NOMO-1 (cell line): Measurements from ENCODE around the gene TARDBP.
"Not testable (repeated sequence)": the region's sequence is repeated elsewhere in the genome, so short reads cannot be mapped to it uniquely, and the experiment has no call there.

Source experiments
- DNase-seq, 2 experiments: peaks; one replicate each; lab custom pipeline; 2025; ENCODE audit not compliant: unreplicated experiment in 2 of 2; lab: John Stamatoyannopoulos, UW

TARDBP gene

DNA sequence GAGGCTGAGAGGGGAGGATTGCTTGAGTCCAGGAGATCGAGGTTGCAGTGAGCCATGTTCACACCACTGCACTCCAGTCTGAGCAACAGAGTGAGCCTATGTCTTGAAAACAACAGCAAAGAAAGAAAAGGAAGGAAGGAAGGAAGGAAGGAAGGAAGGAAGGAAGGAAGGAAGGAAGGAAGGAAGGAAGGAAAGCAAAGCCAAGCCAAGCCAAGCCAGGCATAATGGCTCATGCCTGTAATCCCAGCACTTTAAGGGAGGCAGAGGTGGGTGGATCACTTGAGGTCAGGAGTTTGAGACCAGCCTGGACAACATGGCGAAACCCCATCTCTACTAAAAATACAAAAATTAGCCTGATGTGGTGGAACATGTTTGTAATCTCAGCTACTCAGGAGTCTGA, 20.4 kb upstream of the TARDBP start:
- DNase-seq: not testable (repeated sequence)

DNA sequence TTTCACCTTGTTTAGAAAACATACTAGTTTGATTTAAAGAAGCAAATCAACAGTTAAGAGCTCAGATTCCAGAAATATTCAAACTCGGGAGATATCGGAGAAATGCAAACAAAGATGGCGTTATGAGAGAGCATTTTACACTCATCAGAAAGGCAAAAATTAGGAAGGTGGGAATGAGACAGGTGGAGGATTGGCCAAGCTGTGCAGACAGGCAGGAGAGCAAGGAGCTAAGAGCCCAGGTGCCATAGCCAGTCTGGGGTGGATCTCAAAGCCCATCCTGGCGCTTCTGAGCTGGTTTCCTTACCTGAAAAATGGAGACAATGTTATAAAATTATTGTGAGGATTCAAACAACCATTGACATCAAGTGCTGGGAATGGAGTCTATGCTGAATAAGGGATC, 19.6 kb upstream of the TARDBP start:
- DNase-seq: no peak

- no peak for DNase-seq
Observed at GRCh38 chr1:10996100-10996499, 16.4 kb upstream of the TARDBP start.

GRCh38 chr1:11000526-11000925, 11.9 kb upstream of the TARDBP start:
- DNase-seq: no peak

DNA sequence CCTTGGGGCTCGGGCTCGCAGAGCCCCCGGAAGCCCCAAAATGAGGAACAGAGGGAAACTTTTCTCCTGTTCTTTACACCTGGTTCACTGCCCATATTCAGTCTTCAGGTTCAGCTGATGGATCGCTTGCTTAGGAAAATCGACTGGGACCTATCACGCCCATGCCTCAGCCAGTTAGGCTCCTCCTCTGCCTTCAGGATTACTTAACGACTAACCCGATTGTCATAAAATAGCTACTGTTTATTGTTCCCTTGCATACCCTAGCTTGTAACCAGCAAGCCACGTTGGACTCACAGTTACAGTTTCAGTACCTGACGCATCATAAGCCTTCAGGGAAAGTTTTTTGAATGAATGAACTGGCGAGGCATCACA, 692 bp downstream of the TARDBP start:
- no peak for DNase-seq

- DNase-seq: not testable (repeated sequence)
Observed at GRCh38 chr1:11019358-11019757, 6.9 kb downstream of the TARDBP start.

DNA sequence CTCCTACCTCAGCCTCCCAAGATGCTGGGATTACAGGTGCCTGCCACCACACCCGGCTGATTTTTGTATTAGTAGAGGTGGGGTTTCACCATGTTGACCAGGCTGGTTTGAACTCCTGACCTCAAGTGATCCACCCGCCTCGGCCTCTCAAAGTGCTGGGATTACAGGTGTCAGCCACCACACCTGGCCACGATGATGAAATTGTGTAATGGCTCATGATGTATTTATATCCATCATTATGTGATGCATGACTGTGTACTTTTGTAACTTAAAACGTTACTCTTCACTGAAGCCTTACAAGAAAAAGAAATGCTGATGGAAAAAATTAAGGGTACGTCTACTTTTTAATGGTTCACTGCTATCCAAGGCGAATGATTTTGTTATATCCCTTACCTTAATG, 7.5 kb downstream of the TARDBP start:
- no peak for DNase-seq

DNA sequence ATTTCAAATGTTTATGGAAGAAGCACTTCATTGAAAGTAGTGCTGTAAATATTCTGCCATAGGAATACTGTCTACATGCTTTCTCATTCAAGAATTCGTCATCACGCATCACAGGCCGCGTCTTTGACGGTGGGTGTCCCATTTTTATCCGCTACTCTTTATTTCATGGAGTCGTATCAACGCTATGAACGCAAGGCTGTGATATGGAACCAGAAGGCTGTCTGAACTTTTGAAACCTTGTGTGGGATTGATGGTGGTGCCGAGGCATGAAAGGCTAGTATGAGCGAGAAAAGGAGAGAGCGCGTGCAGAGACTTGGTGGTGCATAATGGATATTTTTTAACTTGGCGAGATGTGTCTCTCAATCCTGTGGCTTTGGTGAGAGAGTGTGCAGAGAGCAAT, 10.7 kb downstream of the TARDBP start:
- DNase-seq: no peak

DNA sequence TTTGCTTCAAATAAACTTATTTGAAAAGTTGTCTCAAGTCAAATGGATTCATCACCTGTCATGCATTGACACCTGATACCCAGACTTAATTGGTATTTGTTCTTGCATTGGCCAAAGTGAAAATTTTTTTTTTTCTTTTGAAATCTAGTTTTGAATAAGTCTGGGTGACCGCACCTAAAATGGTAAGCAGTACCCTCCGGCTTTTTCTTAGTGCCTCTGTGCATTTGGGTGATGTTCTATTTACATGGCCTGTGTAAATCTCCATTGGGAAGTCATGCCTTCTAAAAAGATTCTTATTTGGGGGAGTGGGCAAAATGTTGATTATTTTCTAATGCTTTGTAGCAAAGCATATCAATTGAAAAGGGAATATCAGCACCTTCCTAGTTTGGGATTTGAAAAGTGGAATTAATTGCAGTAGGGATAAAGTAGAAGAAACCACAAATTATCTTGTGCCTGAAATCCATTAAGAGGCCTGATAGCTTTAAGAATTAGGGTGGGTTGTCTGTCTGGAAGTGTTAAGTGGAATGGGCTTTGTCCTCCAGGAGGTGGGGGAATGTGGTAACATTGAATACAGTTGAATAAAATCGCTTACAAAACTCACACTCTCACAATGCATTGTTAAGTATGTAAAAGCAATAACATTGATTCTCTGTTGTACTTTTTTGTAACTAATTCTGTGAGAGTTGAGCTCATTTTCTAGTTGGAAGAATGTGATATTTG, 11.9 kb downstream of the TARDBP start:
- DNase-seq: no peak

GRCh38 chr1:11024874-11025203, 12.4 kb downstream of the TARDBP start:
- DNase-seq: no peak

DNA sequence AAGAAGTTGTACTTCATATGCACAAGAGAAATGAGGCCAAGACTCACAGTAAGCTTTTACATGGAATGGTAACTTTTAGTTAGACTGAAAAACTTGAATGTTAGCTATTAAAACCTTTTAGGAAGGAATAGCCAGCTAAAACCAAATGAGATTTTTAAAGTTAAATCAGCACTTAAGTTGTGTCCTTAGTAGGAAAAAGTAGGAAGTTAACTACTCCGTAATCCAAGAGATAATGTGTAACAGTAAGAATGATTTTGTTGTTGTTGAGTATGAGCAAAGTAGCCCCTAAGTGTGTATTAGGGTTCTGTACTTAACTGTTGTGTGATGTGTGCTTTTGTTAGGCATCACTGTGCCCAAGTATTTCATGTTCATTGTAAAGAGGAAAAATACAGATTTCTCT, 13.2 kb downstream of the TARDBP start:
- no peak for DNase-seq

DNA sequence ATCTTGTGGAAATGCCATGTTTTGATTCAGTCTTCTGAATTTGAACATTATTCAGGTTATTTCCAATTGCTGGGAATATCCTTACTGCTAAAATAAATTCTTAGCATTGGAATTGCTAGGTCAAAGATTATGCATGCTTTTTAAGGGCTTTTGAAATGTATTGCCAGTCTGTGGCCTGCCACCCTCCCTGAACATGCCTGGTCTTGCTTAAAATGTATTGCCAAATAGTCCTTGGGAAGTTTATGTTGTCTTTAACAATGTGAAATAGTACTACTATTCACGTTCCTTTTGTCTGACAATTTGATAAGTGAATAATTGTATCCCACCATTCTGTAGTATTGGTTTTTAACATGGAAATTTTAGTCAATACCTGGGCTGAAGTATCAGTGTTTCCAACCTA, 13.6 kb downstream of the TARDBP start:
- DNase-seq: no peak

DNA sequence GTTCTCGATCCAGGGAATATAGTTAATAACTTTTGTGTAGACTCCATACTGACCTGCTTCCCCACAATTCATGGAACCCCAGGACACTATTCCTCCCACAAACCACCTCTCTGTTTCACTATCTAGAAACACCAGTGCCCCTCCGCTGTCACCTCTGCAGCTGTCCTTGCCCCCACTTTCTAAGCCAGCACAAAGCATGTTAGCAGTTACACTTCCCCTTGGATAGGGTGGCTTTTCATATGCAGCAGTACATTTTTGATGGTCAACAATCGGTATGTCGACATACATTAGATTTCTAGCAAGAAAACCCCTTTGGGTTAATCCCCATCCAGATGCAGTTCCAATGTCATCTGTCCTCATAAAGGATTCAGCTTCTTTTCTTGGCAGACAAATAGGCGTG, 14.4 kb downstream of the TARDBP start:
- DNase-seq: no peak

- DNase-seq: no peak
Observed at GRCh38 chr1:11027316-11027715, 14.9 kb downstream of the TARDBP start.

GRCh38 chr1:11028018-11028417, 15.6 kb downstream of the TARDBP start:
- DNase-seq: no peak

GRCh38 chr1:11030865-11031264, 18.4 kb downstream of the TARDBP start:
- DNase-seq: no peak

- no peak for DNase-seq
Observed at GRCh38 chr1:11031624-11032262, 19.3 kb downstream of the TARDBP start.

GRCh38 chr1:11037019-11037739, 24.7 kb downstream of the TARDBP start:
- not testable (repeated sequence) for DNase-seq

DNA sequence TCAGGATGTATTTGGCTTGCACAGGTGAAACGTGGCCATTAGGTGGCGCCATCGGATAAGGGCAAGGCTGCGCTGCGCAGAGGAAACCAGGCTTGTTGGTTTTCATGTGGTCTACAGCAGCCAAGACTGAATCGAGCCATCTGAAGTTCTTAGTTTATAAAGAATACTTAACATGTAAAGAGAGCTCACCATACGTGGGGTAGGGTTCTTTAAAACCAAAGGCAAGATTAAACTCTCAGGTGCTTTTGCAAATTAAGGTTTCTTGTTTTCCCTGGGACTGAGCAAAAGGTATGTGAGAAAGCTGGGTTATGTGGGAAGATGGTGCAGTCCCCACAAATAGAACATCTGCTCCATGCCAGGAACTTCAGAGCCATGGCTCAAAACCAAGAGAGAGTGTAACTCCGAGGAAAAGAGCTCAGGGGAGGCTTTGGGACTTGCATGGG, 25.3 kb downstream of the TARDBP start:
- DNase-seq: peak; percentile 83 to 86

DNA sequence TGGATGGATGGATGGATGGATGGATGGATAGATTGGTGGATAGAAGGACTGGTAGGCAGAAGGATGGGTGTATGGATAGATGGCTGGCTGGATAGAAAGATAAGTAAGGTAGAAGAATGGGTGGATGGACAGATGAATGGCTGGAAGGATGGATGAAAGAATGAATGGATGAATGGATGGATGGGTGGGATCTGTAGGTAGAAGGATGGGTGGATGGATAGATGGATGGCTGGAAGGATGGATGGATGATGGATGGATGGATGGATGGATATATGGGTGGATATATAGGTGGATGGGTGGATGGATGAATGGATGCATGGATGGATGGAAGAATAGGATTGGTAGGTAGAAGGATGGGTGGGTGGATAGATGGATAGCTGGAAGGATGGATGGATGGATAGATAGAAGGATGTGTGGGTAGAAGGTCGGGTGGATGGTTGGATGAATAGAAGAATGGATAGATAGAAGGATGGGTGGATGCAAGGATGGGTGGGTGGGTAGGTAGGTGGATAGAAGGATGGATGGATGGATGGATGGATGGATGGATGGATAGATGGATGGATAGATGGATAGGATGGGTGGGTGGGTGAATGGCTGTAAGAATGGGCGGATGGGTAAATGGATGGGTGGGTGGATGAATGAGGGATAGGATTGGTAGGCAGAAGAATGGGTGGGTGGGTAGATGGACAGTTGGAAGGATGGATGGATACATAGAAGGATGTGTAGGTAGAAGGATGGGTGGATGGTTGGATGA, 27.1 kb downstream of the TARDBP start:
- no peak for DNase-seq

DNA sequence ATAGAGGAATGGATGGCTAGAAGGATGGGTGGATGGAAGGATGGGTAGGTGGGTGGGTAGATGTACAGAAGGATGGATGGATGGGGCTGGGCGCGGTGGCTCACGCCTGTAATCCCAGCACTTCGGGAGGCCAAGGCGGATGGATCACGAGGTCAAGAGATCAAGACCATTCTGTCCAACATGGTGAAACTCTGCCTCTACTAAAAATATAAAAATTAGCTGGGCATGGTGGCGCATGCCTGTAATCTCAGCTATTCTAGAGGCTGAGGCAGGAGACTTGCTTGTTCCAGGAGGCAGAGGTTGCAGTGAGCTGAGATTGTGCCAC, 27.6 kb downstream of the TARDBP start:
- DNase-seq: not testable (repeated sequence)

- DNase-seq: no peak
Observed at GRCh38 chr1:11041048-11041447, 28.6 kb downstream of the TARDBP start.
